ENCODE data around the gene ARNT2.

Gene ARNT2

DNA sequence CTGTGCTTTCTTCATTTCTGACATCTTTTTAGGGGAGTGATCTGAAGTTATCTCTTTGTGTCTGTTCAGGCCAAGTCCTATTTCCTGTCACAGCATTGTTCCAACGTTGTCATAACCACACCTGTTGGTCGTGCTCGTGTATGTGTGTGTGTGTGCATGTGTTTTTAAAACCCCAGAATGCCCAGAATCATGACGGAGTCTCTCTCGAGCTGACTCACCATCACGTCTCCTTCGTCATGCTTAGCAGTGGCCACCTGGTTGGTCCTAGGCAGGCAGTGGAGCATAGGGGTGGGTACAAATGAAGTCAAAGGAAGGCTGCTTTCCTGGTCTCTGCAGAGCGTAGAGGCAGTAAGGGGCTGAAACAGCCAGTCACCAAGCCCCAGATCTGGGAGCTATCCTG, 164.1 kb downstream of the ARNT2 start:
- ATAC-seq, result no peak
- TF ChIP-seq, protein P1, sequence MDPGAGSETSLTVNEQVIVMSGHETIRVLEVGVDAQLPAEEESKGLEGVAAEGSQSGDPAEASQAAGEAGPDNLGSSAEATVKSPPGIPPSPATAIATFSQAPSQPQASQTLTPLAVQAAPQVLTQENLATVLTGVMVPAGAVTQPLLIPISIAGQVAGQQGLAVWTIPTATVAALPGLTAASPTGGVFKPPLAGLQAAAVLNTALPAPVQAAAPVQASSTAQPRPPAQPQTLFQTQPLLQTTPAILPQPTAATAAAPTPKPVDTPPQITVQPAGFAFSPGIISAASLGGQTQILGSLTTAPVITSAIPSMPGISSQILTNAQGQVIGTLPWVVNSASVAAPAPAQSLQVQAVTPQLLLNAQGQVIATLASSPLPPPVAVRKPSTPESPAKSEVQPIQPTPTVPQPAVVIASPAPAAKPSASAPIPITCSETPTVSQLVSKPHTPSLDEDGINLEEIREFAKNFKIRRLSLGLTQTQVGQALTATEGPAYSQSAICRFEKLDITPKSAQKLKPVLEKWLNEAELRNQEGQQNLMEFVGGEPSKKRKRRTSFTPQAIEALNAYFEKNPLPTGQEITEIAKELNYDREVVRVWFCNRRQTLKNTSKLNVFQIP (CRISPR knock-in tag; IDR thresholded peaks at IDR 0.05; ENCODE audit: borderline replicate concordance, low read depth), result no peak
- TF ChIP-seq, protein P2, sequence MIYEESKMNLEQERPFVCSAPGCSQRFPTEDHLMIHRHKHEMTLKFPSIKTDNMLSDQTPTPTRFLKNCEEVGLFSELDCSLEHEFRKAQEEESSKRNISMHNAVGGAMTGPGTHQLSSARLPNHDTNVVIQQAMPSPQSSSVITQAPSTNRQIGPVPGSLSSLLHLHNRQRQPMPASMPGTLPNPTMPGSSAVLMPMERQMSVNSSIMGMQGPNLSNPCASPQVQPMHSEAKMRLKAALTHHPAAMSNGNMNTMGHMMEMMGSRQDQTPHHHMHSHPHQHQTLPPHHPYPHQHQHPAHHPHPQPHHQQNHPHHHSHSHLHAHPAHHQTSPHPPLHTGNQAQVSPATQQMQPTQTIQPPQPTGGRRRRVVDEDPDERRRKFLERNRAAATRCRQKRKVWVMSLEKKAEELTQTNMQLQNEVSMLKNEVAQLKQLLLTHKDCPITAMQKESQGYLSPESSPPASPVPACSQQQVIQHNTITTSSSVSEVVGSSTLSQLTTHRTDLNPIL (CRISPR knock-in tag; IDR thresholded peaks at IDR 0.05; ENCODE audit: low read depth), result no peak
- no peak for TF ChIP-seq RARB (CRISPR knock-in tag; IDR thresholded peaks at IDR 0.05)
- no peak for TF ChIP-seq SNAI2 (CRISPR knock-in tag; IDR thresholded peaks at IDR 0.05)
- TF ChIP-seq, protein P3, sequence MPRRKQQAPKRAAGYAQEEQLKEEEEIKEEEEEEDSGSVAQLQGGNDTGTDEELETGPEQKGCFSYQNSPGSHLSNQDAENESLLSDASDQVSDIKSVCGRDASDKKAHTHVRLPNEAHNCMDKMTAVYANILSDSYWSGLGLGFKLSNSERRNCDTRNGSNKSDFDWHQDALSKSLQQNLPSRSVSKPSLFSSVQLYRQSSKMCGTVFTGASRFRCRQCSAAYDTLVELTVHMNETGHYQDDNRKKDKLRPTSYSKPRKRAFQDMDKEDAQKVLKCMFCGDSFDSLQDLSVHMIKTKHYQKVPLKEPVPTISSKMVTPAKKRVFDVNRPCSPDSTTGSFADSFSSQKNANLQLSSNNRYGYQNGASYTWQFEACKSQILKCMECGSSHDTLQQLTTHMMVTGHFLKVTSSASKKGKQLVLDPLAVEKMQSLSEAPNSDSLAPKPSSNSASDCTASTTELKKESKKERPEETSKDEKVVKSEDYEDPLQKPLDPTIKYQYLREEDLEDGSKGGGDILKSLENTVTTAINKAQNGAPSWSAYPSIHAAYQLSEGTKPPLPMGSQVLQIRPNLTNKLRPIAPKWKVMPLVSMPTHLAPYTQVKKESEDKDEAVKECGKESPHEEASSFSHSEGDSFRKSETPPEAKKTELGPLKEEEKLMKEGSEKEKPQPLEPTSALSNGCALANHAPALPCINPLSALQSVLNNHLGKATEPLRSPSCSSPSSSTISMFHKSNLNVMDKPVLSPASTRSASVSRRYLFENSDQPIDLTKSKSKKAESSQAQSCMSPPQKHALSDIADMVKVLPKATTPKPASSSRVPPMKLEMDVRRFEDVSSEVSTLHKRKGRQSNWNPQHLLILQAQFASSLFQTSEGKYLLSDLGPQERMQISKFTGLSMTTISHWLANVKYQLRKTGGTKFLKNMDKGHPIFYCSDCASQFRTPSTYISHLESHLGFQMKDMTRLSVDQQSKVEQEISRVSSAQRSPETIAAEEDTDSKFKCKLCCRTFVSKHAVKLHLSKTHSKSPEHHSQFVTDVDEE (CRISPR knock-in tag; IDR thresholded peaks at IDR 0.05), result no peak
- no peak for TF ChIP-seq TCF4 (CRISPR knock-in tag; IDR thresholded peaks at IDR 0.05; ENCODE audit: borderline replicate concordance)
- TF ChIP-seq OSR1 (CRISPR knock-in tag; IDR thresholded peaks at IDR 0.05), result no peak
- TF ChIP-seq ARNTL (CRISPR knock-in tag; IDR thresholded peaks at IDR 0.05; ENCODE audit: borderline replicate concordance, low read depth), result no peak

DNA sequence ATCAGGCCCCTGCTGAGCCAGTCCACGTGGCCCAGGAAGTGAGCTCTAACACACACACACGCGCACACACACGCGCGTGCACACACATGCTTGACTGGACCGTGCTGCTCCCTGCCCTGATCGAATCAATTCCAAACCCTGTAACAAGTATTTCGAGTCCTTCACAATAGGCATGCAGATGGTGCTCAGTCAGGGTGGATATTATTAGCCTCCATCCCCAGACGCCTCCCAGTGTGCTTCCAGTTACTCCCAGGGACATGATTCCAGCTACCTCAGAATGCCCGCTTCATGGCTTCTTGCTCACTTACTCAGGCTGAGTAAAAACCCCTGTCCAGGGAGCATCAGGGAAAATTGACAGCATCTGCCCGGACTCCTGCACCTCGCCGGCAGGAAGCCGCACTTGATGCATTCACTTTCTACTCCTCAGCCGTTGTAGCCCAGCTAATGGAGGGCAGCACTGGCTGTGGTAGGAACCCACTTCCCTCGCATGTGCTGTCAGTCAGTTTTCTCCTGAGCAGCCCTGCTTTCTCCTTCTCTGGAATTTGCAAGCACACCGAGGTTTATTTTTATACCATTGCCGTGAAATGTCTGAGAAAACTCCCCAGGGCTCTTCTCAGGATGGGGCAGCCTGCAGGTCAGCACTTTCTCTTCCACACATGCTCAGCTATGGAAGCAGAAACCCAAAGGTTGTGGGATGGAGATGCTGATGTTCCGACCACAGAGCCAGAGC, 164.9 kb downstream of the ARNT2 start:
- ATAC-seq, result no peak
- no peak for TF ChIP-seq ZFP30 (CRISPR knock-in tag; IDR thresholded peaks at IDR 0.05)
- no peak for TF ChIP-seq ZNF8 (CRISPR knock-in tag; IDR thresholded peaks at IDR 0.05)
- TF ChIP-seq OSR1 (CRISPR knock-in tag; IDR thresholded peaks at IDR 0.05), result no peak
- no peak for TF ChIP-seq TOX (CRISPR knock-in tag; IDR thresholded peaks at IDR 0.05; ENCODE audit: borderline replicate concordance)
- TF ChIP-seq ARNTL (CRISPR knock-in tag; IDR thresholded peaks at IDR 0.05; ENCODE audit: borderline replicate concordance, low read depth), result no peak
- TF ChIP-seq SNAI2 (CRISPR knock-in tag; IDR thresholded peaks at IDR 0.05), result no peak
- TF ChIP-seq CSDC2 (CRISPR knock-in tag; IDR thresholded peaks at IDR 0.05), result no peak
- no peak for TF ChIP-seq ZNF565 (CRISPR knock-in tag; conservative IDR thresholded peaks at IDR 0.05; ENCODE audit: low read depth)
- TF ChIP-seq BACH2 (CRISPR knock-in tag; IDR thresholded peaks at IDR 0.05; ENCODE audit: borderline replicate concordance), result no peak
- no peak for TF ChIP-seq GLIS3 (CRISPR knock-in tag; IDR thresholded peaks at IDR 0.05)
- no peak for TF ChIP-seq RARB (CRISPR knock-in tag; IDR thresholded peaks at IDR 0.05)
- no peak for TF ChIP-seq PPARA (CRISPR knock-in tag; IDR thresholded peaks at IDR 0.05; ENCODE audit: borderline replicate concordance)
- TF ChIP-seq ESRRG (CRISPR knock-in tag; IDR thresholded peaks at IDR 0.05), result no peak
- no peak for TF ChIP-seq ZFP3 (CRISPR knock-in tag; IDR thresholded peaks at IDR 0.05)
- TF ChIP-seq, protein P4, sequence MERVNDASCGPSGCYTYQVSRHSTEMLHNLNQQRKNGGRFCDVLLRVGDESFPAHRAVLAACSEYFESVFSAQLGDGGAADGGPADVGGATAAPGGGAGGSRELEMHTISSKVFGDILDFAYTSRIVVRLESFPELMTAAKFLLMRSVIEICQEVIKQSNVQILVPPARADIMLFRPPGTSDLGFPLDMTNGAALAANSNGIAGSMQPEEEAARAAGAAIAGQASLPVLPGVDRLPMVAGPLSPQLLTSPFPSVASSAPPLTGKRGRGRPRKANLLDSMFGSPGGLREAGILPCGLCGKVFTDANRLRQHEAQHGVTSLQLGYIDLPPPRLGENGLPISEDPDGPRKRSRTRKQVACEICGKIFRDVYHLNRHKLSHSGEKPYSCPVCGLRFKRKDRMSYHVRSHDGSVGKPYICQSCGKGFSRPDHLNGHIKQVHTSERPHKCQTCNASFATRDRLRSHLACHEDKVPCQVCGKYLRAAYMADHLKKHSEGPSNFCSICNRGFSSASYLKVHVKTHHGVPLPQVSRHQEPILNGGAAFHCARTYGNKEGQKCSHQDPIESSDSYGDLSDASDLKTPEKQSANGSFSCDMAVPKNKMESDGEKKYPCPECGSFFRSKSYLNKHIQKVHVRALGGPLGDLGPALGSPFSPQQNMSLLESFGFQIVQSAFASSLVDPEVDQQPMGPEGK (CRISPR knock-in tag; IDR thresholded peaks at IDR 0.05; ENCODE audit: borderline replicate concordance), result no peak

DNA sequence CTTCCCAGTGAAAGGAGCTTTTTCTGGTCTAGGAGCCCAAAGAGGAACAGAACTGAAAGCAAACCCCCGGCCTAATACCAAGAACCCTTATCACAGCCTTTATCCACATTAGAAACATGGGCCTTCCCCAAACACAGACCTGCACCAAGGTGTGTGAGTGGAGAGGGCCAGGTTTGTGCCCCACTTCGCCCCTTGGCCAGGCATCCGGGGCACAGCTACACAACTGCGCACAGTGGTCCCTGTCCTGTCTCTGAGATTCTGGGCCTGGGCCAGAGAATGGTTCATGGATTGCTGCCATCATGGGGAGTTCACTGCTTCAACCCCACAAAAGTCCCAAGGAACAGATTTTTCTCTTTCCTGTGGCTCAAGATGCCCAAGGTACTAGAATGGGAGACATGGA, 165.5 kb downstream of the ARNT2 start:
- no peak for ATAC-seq
- TF ChIP-seq OSR1 (CRISPR knock-in tag; IDR thresholded peaks at IDR 0.05), result no peak
- TF ChIP-seq TOX (CRISPR knock-in tag; IDR thresholded peaks at IDR 0.05; ENCODE audit: borderline replicate concordance), result no peak
- TF ChIP-seq CSDC2 (CRISPR knock-in tag; IDR thresholded peaks at IDR 0.05), result no peak
- no peak for TF ChIP-seq RARB (CRISPR knock-in tag; IDR thresholded peaks at IDR 0.05)
- TF ChIP-seq PPARA (CRISPR knock-in tag; IDR thresholded peaks at IDR 0.05; ENCODE audit: borderline replicate concordance), result no peak
- TF ChIP-seq, protein P4 (CRISPR knock-in tag; IDR thresholded peaks at IDR 0.05; ENCODE audit: borderline replicate concordance), result no peak
- TF ChIP-seq ESRRG (CRISPR knock-in tag; IDR thresholded peaks at IDR 0.05), result no peak
